ENCODE results near the gene C1orf226.
A peak's percentile ranks its signal among the peaks of the same experiment; 100 is the strongest.
"Not testable (repeated sequence)": the region's sequence is repeated elsewhere in the genome, so short reads cannot be mapped to it uniquely, and the experiment has no call there.

The C1orf226 gene

DNA sequence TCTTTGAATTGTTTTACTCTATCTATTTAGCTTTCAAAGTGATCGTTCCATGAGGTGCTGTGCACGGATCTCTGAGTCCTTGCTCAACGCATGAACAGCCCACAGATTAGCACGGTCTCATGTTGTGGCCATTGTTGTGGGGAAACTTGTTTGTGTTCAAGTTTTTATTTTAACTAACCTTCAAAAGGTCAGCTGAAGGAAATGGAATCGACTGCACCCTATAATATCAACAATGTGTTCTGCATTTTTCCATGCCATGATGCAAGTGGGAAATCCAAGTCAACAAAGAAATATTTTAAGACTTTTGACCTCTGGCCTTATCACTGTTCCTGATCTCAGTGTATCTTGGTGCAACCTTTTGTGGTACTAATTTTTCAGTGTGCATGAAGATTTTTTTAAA is 24.3 kb downstream of the C1orf226 start:
- no peak for DNase-seq (ENCODE audit: low read depth in 2 of 2)

DNA sequence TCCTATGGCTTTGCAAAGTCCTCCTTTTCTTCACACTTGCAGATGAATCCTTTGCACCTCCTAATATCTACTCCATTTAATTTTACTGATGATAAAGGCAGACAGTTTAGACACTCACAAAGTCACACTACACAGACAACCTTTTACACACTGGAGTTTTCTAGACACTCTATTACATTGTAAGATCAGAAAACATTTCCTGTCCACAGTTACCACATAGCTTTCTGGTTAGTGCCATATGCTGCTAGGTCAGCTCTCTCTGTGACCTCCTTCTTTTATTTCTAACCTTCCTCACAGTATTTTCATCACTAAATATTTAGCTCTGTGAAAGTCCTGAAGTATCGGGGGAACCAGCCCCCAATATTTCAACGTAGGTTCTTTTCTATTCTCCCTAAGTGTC is 25.3 kb downstream of the C1orf226 start:
- no peak for DNase-seq (ENCODE audit: low read depth in 2 of 2)

DNA sequence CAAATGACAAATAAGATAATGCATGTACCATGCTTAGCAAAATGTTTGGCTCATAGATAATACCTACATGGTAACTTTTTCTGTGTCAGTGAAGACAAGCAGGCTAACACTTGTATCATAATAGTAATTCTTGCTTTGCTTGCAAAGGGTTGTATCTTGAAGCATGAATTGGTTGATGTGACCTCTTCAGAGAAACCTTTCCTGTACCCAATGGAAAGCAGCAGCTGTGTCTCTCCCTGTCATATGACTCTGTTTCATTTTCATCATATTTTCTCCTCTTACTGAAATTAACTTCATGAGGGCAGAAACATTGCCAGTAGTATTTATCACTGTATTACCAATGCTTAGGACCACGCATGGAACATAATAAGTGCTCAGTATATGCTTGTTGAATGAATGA is 26.0 kb downstream of the C1orf226 start:
- no peak for DNase-seq (ENCODE audit: low read depth in 2 of 2)

DNA sequence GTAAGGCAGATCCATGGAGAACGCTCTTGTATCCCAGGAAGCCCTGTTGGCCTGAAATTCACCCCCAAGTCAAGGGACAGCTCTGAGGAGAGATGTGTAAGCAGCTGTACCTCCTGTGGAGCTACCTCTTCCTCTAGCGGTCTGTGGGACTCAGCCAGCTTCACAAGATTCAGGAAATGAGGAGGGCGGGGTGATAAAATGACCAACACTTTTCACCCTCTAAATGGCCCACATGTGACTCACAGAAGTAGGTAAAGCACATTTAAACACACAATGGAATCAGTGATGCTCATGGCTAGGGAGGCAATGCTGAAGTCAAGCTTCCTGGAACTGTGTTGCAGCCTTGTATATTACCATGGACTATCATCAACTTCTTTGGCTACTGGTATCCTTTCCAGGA is 30.5 kb downstream of the C1orf226 start, which contains the start of gene SH2D1B:
SH2D1B (minus strand) TSS at position 135 of the 400 bp plus-strand sequence; CDS start at position 15, 120 bp downstream.
- peak in 1 of 2 donors; percentile 14 for DNase-seq (ENCODE audit: low read depth in 2 of 2)

DNA sequence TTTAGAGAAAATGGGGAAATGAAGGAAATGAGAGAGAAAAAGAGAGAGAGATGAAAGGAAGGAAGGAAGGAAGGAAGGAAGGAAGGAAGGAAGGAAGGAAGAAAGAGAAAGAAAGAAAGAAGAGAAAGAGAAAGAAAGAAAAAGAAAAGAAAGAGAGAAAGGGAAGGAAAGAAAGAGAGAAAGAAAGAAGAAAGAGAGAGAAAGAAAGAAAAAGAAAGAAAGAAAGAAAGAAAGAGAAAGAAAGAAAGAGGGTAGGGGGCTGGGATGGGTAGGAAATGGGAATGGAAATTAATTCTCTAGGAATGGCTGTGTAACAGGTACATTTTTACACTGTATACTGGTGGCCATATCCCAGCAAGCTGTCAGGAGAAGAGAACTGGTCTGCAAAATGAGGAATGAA is 34.7 kb downstream of the C1orf226 start:
- DNase-seq (ENCODE audit: low read depth in 2 of 2) = no peak

DNA sequence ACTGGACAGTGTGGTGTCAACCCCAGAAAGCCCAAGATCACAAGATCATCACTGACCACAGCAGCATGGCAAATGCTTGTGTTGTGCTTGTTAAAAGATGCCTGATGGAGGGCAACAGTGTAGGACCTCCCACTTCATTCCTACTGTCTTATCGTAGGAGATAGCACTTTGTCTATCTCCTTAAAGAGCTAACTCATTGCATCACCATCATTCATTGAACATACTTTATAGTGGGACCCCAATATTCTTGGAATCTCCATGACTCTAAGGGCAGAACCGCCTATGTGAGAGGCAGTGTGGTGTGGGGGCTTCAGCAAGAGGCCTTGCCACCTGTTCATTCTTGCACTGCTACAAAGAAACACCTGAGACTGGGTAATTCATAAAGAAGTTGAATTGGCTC is 35.4 kb downstream of the C1orf226 start:
- DNase-seq (ENCODE audit: low read depth in 2 of 2) = no peak

DNA sequence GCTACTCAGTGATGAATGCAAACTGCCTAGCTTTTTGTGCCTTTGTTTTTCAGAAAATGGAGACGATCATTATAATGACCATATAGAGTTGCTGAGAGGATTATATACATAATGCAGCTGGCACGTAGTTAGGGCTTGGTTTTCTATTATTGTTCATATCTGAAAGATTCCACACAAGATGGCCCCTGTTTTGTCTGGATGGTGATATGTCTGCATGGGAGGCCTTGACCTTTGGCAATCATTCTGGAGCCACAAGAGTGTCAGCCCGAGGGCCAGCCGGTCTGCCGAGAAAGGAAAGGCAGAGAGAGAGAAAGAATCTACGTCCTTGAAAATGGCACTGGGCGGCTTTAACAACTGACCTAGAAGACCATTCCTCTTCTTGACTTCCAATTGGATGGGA is 36.1 kb downstream of the C1orf226 start:
- DNase-seq (ENCODE audit: low read depth in 2 of 2) = no peak

DNA sequence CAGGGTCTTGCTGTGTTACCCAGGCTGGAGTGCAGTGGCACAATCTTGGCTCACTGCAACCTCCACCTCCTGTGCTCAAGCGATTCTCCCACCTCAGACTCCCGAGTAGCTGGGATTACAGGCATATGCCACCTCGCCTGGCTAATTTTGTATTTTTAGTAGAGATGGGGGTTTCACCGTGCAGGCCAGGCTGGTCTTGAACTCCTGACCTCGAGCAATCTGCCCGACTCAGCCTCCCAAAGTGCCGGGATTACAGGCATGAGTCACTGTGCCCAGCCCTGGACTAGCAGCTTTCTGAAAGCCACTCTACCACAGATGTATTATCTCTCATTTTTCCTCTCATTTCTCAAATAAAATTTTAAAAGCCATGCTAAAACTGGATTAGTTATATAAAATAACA is 37.1 kb downstream of the C1orf226 start:
- not testable (repeated sequence) for DNase-seq (ENCODE audit: low read depth in 2 of 2)

DNA sequence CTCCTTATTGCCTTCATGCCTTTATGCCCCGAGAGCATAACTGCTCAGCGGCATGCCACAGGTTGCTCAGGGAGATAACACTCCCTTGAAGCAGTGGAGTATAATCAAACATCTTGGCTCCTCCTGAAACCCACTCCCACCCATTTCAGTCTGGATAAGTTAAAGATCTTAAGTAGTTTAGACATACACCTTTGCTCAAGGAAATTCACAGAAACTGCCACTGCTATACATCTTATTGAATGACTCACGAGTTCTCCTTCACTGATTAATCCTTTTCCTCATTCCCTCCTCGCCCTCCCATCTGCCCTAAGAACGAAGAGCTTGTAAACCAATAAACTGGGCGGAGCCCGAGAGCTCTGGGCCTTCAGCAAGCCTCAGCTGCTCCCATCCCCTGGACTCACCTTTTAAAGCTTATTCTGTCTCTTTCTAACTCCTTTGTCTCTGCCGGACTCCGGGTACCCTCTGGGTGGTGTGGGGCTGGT is 38.0 kb downstream of the C1orf226 start:
- DNase-seq (ENCODE audit: low read depth in 2 of 2) = not testable (repeated sequence)

DNA sequence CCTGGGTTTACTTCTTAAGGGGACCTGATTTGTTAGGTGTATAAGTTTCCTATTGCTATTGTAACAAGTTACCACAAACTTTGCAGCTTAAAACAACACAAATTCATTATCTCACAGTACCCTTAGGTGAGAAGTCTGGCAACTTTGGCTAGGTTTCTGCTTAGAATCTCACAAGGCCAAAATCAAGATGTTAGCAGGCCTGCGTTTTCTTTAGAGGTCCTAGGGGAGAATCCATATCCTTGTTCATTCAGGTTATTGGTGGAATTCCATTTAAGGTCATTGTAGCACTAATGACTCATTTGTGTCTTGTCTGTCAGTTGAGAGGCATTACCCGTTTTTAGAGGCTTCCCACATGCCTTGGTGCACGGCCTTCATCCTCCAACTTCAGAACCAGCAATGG is 38.6 kb downstream of the C1orf226 start:
- no peak for DNase-seq (ENCODE audit: low read depth in 2 of 2)

DNA sequence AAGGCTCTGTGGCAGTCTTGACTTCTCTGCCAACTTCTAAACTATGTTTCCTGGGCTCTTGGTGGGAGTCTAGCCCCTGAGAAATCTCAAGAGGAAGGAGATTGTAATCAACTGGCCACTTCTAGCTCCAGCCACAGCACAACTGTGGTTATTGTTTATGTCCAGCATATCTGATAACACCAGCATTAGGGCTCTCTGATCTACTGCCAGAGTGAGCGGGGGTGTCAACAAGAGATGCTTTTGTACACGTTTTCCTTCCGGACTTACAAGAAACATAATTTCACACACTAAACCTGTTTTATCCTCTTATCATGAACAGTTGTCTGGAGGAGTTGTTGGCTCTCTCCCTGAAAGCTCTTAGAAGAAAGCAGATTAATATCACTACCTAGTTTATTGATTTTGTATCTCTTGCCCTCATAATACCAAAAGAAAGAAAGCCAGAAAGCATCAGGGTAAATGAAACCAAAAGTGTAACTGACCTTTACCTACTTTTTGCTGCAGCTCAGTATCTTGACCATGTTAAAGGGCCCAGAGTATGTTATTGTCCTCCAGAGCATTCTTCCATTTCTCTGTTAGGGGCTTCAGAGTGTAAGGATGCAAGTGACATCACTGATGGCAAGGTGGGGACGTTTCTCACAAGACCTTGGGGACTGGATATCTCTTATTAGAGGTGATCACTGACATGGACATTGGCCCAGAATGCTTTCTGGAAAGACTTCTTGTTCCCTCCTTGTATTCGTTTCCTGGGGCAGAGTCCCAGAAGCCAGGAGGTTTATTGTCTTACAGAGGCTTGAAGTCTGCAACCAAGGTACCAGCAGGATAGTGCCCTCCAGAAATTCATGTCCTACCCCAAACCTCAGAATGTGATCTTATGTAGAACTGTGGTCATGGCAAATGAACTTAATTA is 40.0 kb downstream of the C1orf226 start:
- no peak for DNase-seq (ENCODE audit: low read depth in 2 of 2)

DNA sequence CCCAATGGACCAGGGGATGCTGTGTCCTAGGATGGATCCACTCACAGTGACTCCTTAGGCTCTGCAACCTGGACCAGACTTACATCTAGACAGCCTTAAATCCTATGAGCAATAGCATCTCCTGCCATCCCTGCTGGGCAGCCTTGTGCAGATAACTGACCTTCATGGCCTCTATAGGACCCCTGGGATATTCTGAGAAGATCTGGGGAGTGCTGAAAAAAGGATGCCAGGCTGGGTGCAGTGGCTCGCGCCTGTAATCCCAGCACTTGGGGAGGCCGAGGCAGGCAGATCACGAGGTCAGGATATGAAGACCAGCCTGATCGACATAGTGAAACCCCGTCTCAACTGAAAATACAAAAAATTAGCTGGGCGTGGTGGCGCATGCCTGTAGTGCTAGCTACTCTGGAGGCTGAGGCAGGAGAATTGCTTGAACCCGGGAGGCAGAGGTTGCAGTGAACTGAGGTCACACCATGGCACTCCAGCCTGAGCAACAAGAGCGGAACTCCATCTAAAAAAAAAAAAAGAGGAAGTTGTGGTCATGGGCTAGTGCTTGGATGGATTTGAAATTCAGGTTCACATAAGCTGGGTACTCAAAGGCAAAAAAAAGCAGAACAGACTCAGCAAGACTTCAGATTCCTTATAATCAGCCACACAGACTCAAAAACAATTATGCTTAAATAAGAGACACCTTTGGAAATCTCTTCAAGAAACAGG is 41.3 kb downstream of the C1orf226 start:
- no peak for DNase-seq (ENCODE audit: low read depth in 2 of 2)

DNA sequence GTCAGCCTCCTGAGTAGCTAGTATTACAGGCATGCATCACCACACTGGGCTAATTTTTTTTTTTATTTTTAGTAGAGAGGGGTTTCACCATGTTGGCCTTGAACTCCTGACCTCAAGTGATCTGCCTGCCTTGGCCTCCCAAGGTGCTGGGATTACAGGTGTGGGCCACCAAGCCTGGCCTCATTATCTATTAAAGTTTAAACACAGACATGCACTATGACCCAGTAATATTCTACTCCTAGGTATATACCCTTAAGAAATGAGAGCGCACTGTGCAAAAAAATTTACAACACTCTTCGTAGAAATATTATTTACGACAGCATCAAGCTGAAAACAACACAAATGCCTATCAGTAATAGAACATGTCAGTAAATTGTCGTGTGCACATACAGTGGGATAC is 49.1 kb downstream of the C1orf226 start:
- no peak for DNase-seq (ENCODE audit: low read depth in 2 of 2)

DNA sequence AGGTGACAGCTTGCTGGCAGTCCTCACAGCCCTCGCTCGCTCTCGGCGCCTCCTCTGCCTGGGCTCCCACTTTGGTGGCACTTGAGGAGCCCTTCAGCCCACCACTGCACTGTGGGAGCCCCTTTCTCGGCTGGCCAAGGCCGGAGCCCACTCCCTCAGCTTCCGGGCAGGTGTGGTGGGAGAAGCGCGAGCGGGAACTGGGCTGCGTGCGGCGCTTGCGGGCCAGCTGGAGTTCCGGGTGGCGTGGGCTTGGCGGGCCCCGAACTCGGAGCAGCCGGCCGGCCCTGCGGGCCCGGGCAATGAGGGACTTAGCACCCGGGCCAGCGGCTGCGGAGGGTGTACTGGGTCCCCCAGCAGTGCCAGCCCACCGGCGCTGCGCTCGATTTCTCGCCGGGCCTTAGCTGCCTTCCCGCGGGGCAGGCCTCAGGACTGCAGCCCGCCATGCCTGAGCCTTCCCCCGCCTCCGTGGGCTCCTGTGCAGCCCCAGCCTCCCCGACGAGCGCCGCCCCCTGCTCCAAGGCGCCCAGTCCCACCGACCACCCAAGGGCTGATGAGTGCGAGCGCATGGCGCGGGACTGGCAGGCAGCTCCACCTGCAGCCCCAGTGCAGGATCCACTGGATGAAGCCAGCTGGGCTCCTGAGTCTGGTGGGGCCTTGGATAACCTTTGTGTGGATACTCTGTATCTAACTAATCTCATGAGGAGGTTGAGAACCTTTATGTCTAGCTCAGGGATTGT is 51.6 kb downstream of the C1orf226 start:
- DNase-seq (ENCODE audit: low read depth in 2 of 2) = not testable (repeated sequence)

All from activated CD8-positive, alpha-beta memory T cell treated with anti-CD3 and anti-CD28 coated beads for 4 hours (primary cell).